Measurements from ENCODE around the gene BAD.

BAD gene

DNA sequence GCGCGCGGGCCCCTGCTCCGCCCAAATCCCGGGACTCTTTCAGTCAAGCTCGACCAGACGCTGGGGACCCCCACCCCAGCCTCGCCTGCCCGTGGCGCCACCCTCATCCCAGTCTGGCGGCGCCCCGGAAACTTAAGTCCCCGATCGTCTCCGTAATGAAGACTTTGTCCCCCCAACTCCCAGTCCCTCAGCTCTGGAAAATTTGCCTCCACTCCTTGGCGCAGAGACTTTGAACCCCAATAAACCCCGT lies 32.8 kb downstream of the BAD start:
- no peak for DNase-seq (ENCODE audit: extremely low spot score)
- CTCF ChIA-PET = interaction anchor here (0.6 to 3.3 kb wide), 7 partner anchors 16 to 1101 kb away, joined by 3 to 14 read pairs (median 5); partner anchors contain the start of genes ESRRA, FERMT3, NUDT22 and TRPT1
- TF ChIP-seq SUZ12 (IDR thresholded peaks at IDR 0.05) = no peak
- no peak for TF ChIP-seq ZNF384 (IDR thresholded peaks at IDR 0.05)
- POLR2A ChIA-PET = interaction anchor here (0.8 to 8.9 kb wide), 3 partner anchors 12 to 67 kb away, joined by 3 to 78 read pairs (median 3); no protein-coding TSS in a partner anchor

DNA sequence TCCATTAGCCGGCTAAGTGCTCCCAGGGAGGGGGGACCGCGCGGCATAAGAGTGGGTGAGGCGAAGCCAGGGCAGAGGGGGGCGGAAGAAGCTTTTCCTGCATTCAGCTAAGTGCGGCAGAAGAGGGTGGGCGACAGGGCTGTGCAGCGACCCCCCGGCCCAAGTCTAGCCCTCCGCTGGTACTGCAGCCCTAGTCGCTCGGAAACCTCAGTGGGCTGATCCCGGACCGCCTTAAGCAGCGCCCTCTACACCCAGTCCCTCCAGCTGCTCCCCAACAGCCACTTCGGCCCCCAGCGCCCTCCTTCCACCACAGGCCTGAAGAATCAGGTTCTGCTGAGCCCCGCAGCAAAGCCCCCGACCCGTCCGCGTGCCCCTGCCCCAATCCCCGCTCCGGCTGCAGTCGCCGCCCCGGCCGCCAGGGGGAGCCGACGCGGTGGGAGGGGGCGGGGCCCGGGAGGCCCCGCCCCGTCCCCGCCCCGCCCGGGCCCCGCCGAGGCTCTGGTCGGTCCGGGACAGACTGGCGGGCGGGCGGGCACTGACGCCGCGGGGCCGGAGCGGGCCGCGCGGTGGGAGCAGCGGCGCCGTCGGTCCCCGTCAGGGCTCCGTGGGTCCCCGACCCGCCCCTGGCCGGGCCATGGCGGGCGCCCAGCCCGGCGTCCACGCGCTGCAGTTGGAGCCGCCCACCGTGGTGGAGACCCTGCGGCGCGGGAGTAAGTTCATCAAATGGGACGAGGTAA lies 33.3 kb downstream of the BAD start, which contains the start of gene PLCB3:
PLCB3 (plus strand) TSS at position 515 of the 737 bp plus-strand sequence; CDS start at position 635, 120 bp downstream.
- ChIA-PET CTCF (interaction anchor here (0.6 to 3.3 kb wide), 8 partner anchors 16 to 53 kb away, joined by 3 to 14 read pairs (median 4); partner anchors contain the start of genes ESRRA, FERMT3, NUDT22 and TRPT1), POLR2A (interaction anchor here (0.8 to 8.9 kb wide), 7 partner anchors 12 to 86 kb away, joined by 3 to 78 read pairs (median 3); partner anchors contain the start of genes PRDX5, STIP1 and TRMT112)
- DNase-seq (ENCODE audit: extremely low spot score) = peak; percentile 83
- TF ChIP-seq NFRKB (IDR thresholded peaks at IDR 0.05) (no peak), ZNF384 (IDR thresholded peaks at IDR 0.05) (no peak), FOXA1 (IDR thresholded peaks at IDR 0.05) (no peak)
- TF ChIP-seq, protein P1, sequence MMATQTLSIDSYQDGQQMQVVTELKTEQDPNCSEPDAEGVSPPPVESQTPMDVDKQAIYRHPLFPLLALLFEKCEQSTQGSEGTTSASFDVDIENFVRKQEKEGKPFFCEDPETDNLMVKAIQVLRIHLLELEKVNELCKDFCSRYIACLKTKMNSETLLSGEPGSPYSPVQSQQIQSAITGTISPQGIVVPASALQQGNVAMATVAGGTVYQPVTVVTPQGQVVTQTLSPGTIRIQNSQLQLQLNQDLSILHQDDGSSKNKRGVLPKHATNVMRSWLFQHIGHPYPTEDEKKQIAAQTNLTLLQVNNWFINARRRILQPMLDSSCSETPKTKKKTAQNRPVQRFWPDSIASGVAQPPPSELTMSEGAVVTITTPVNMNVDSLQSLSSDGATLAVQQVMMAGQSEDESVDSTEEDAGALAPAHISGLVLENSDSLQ (IDR thresholded peaks at IDR 0.05) = no peak

DNA sequence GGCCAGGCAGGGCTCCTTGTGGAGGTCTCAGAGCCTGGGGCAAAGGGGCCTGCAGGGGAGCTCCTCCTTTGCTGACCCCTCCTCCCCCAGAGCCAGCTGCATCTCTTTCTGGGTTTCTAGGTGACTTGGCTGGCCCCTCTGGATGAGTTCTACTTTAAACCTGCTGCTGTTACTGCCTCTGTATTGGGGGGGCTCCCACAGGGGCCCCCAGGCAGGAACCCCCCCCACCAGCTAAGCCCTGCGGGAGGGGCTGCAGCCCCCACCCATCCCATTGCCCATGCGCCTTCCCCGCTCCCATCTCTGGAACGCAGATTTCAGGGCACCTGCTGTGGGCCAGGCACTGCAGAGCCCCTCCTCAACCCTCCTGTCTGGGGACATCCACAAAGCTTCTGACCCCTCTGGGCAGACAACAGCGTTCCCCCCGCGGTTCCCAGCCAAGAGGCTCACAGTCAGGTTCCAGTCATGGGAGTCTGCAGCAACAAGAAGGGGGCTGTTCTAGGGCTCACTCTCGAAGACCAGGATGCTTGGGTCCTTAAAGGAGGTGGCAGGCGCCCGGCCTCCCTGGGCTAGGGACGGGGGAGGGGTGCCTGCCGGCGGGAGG lies 34.0 kb downstream of the BAD start:
- TF ChIP-seq, protein P1 (IDR thresholded peaks at IDR 0.05) = no peak
- TF ChIP-seq SP1 (IDR thresholded peaks at IDR 0.05) (no peak), NFRKB (IDR thresholded peaks at IDR 0.05) (no peak), LEF1 (IDR thresholded peaks at IDR 0.05; ENCODE audit: borderline replicate concordance) (no peak), ZNF384 (IDR thresholded peaks at IDR 0.05) (no peak), FOXA1 (IDR thresholded peaks at IDR 0.05) (no peak), HDGF (IDR thresholded peaks at IDR 0.05; ENCODE audit: borderline replicate concordance) (no peak)
- ChIA-PET CTCF (interaction anchor here (0.6 to 3.3 kb wide), 7 partner anchors 17 to 54 kb away, joined by 3 to 14 read pairs (median 7); partner anchors contain the start of genes ESRRA and FERMT3), POLR2A (interaction anchor here (0.6 to 8.9 kb wide), 8 partner anchors 9 to 85 kb away, joined by 3 to 78 read pairs (median 4); partner anchors contain the start of genes FKBP2, PRDX5, STIP1 and TRMT112)
- DNase-seq (ENCODE audit: extremely low spot score) = no peak

DNA sequence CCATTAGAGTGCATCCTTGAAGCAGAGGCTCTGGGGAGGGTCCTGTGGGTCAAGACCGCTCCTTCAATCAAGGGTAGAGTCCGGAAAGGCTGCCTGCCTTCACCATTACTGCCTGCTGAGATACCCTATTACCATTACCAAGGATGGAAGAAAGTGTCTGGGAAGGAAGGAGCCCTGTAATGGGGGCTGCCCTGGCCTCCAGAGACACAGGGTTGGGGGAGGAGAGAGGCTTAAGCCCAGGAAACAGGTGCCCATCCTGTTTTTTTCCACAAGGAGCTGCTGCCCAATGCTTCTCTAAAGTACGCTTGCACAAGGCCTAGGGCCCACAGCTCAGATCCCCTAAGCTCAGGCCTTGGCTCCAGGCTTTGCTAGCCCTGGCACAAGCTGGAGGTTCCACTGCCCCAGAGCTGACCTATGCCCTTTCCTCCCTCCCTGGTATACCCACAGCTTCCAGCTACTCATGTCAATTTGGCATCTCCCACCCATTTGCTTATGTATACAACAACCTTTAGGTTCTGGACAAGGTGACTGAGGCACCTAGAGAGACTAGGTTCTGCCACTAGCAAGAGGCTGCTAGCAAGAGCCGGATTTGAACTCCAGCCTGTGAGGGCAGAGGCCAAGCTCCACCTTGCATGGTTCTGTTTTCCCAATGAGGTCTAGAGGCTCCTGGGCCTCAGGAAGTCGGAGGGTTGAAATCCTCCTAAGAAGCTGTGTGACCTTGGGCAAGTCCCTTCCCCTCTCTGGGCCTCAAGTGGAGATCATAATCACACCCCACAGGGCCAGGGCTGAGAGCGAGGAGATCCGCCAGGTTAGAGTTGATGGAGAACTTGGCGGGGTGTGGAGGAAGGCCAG lies 34.7 kb downstream of the BAD start:
- ChIA-PET CTCF (interaction anchor here (0.7 to 3.3 kb wide), 4 partner anchors 16 to 68 kb away, joined by 3 to 14 read pairs (median 5); partner anchors contain the start of gene FERMT3), POLR2A (interaction anchor here (0.6 to 8.9 kb wide), 7 partner anchors 8 to 68 kb away, joined by 3 to 78 read pairs (median 5); partner anchors contain the start of genes FKBP2, PRDX5, STIP1 and TRMT112)
- TF ChIP-seq TARDBP (IDR thresholded peaks at IDR 0.05) = no peak
- TF ChIP-seq, protein P1 (IDR thresholded peaks at IDR 0.05) = no peak
- no peak for TF ChIP-seq L3MBTL2 (conservative IDR thresholded peaks at IDR 0.05)
- TF ChIP-seq NFRKB (IDR thresholded peaks at IDR 0.05) = no peak
- no peak for TF ChIP-seq FOXA1 (IDR thresholded peaks at IDR 0.05)
- no peak for TF ChIP-seq SP1 (IDR thresholded peaks at IDR 0.05)
- TF ChIP-seq FOXK2 (IDR thresholded peaks at IDR 0.05) = no peak
- TF ChIP-seq FOXM1 (IDR thresholded peaks at IDR 0.05; ENCODE audit: borderline replicate concordance) = no peak
- no peak for DNase-seq (ENCODE audit: extremely low spot score)

DNA sequence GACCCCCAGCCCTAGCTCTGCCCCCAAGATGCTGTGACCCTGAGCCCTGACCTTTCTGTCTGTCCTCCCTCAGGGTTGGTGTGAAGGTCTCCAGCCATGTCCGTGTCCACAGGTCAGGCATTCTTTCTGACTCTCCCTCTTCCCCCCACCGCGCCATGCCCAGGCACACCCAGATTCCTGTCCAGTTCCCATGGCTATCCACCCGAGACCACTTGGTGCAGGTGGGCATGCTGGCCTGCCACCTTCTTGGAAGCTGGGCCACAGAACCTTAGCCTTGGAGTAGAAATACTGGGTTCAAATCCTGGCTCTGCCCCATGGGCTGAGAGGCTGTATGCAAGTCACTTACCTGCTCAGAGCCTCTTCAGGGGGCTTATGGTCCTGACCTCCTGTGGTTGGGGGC lies 35.4 kb downstream of the BAD start:
- DNase-seq (ENCODE audit: extremely low spot score) = no peak

More for the DNA sequence above, 35.4 kb downstream of the BAD start:
- TF ChIP-seq TARDBP (IDR thresholded peaks at IDR 0.05) (no peak), CTBP1 (IDR thresholded peaks at IDR 0.05; ENCODE audit: borderline replicate concordance) (no peak), FOXA1 (IDR thresholded peaks at IDR 0.05) (no peak), FOXM1 (IDR thresholded peaks at IDR 0.05; ENCODE audit: borderline replicate concordance) (no peak), FOXK2 (IDR thresholded peaks at IDR 0.05) (no peak), ELF4 (IDR thresholded peaks at IDR 0.05) (no peak), ZNF384 (IDR thresholded peaks at IDR 0.05) (no peak), LEF1 (IDR thresholded peaks at IDR 0.05; ENCODE audit: borderline replicate concordance) (no peak), L3MBTL2 (conservative IDR thresholded peaks at IDR 0.05) (no peak), SUZ12 (IDR thresholded peaks at IDR 0.05) (no peak), ARNT (IDR thresholded peaks at IDR 0.05) (no peak), SP1 (IDR thresholded peaks at IDR 0.05) (no peak), HDGF (IDR thresholded peaks at IDR 0.05; ENCODE audit: borderline replicate concordance) (no peak), NFRKB (IDR thresholded peaks at IDR 0.05) (no peak)
- TF ChIP-seq, protein P1 (IDR thresholded peaks at IDR 0.05) = no peak
- ChIA-PET CTCF (interaction anchor here (2.2 kb wide), 1 partner anchor 55 kb away, joined by 7 read pairs; no protein-coding TSS in a partner anchor), POLR2A (interaction anchor here (1.7 to 8.9 kb wide), 3 partner anchors 13 to 21 kb away, joined by 8 to 78 read pairs (median 59); partner anchors contain the start of genes DNAJC4 and VEGFB)
